Peyer's patch (tissue), 4 donors: Measurements from ENCODE around the gene SLC25A38.

Experiments used
- POLR2A ChIP-seq, 2 donors: fragments of 450-650 bp; IDR thresholded peaks; one replicate each; pipeline ENCODE4 v1.5.1; 2017; ENCODE audit warnings: antibody characterized with exemption in 2 of 2, mild to moderate bottlenecking in 2 of 2, moderate library complexity in 2 of 2
- TF ChIP-seq, protein P1 (sequence below), 6 experiments: fragments of 450-650 bp in 4 of 6; fragments of 200-600 bp in 2 of 6; sonication (generic) in 1 of 6; IDR thresholded peaks; one replicate each; pipeline ENCODE4 v1.5.1; 2017 to 2019; ENCODE audit warnings: antibody characterized with exemption in 6 of 6, mild to moderate bottlenecking in 3 of 6, moderate library complexity in 1 of 6

DNA sequence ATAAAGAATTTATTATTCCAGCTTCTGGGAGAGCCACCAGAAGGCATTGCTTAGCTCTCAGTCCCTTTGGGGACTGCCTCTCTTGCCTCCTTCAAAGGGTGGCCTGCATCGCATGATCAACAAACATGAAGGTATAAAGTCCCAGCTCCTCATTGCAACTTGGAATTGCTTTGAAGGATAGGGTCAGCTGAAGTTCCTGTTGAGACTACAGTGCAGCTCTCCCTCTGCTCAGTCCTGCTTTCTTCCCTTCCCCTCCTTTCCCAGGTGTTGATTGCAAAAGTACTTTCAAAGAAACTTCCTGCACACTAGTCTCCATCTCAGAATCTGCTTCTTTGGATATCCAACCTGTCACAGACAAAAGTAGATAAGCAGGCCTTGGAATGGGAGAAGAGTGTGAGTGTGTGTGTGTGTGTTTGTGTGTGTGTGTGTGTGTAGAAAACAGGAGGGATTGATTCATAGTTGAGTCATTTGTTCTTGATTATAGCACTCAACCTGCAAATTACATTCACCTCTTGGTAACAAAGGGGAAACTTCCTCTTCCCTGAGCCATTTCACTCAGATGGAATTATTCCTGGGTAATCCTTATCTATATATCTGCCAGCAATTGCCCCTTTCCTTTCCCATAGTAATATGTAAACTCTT lies 40.0 kb upstream of the SLC25A38 start:
- TF ChIP-seq, protein P1, sequence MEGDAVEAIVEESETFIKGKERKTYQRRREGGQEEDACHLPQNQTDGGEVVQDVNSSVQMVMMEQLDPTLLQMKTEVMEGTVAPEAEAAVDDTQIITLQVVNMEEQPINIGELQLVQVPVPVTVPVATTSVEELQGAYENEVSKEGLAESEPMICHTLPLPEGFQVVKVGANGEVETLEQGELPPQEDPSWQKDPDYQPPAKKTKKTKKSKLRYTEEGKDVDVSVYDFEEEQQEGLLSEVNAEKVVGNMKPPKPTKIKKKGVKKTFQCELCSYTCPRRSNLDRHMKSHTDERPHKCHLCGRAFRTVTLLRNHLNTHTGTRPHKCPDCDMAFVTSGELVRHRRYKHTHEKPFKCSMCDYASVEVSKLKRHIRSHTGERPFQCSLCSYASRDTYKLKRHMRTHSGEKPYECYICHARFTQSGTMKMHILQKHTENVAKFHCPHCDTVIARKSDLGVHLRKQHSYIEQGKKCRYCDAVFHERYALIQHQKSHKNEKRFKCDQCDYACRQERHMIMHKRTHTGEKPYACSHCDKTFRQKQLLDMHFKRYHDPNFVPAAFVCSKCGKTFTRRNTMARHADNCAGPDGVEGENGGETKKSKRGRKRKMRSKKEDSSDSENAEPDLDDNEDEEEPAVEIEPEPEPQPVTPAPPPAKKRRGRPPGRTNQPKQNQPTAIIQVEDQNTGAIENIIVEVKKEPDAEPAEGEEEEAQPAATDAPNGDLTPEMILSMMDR (IDR thresholded peaks at IDR 0.05) = no peak
- TF ChIP-seq POLR2A (IDR thresholded peaks at IDR 0.05) = no peak
